ENCODE data around the gene UBTF. TPM values are rescaled to one million over a fixed set of nuclear protein-coding genes. Genes with fewer than 3 reads are reported as not detected.

Gene UBTF, protein sequence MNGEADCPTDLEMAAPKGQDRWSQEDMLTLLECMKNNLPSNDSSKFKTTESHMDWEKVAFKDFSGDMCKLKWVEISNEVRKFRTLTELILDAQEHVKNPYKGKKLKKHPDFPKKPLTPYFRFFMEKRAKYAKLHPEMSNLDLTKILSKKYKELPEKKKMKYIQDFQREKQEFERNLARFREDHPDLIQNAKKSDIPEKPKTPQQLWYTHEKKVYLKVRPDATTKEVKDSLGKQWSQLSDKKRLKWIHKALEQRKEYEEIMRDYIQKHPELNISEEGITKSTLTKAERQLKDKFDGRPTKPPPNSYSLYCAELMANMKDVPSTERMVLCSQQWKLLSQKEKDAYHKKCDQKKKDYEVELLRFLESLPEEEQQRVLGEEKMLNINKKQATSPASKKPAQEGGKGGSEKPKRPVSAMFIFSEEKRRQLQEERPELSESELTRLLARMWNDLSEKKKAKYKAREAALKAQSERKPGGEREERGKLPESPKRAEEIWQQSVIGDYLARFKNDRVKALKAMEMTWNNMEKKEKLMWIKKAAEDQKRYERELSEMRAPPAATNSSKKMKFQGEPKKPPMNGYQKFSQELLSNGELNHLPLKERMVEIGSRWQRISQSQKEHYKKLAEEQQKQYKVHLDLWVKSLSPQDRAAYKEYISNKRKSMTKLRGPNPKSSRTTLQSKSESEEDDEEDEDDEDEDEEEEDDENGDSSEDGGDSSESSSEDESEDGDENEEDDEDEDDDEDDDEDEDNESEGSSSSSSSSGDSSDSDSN
- 179 and 181 TPM in 2 replicates for total RNA-seq
- 130 TPM for total RNA-seq (2013)
- polyA plus RNA-seq = 43.1 and 53.4 TPM in 2 replicates
- polyA minus RNA-seq = 113 and 144 TPM in 2 replicates

GRCh38 chr17:44219616-44220212 lies at the start of gene UBTF:
Gene UBTF (minus strand): TSS chr17:44219675. CDS start chr17:44218229, 1,446 bp downstream.
- peak within 1 kb of the TSS; percentile 55 to 91 (median 87) for H3K4me3 ChIP-seq (ENCODE audit: control extremely low read depth in 1 of 5, extremely low read depth in 1 of 5, insufficient read depth in 1 of 5, low read depth in 2 of 5, low read length in 4 of 5)
- H3K27ac ChIP-seq (ENCODE audit: low read length in 2 of 2) = peak within 1 kb of the TSS; percentile 84 to 87
- no peaks in the 10 kb centered on the region for H3K9me3 ChIP-seq (ENCODE audit: control extremely low read depth in 1 of 3, control insufficient read depth in 2 of 3, insufficient read depth in 1 of 3, low read length in 2 of 3)
- Mint-ChIP-seq H3K4me3 (peak within 1 kb of the TSS; percentile 91), H3K4me1 (peaks cover 44% of the 10 kb centered on the region), H3K27me3 (no peaks in the 10 kb centered on the region), H3K27ac (peak within 1 kb of the TSS; percentile 98), H3K9me3 (ENCODE audit: insufficient read depth) (no peaks in the 10 kb centered on the region)
- H3K9ac ChIP-seq (ENCODE audit: low read length) = peak within 1 kb of the TSS; percentile 82
- no peaks in the 10 kb centered on the region for H4K20me1 ChIP-seq (ENCODE audit: control insufficient read depth, insufficient read depth, low read length, poor library complexity, severe bottlenecking)
- peak; percentile 16 for ATAC-seq (ENCODE audit: low read depth)
- CTCF ChIA-PET = interaction anchor here (1.0 to 5.5 kb wide), 9 partner anchors 9 to 129 kb away, joined by 5 to 62 read pairs (median 8); partner anchors contain the start of genes GRN, HDAC5 and SLC25A39
- peaks cover 41% of the 10 kb centered on the region in 2 donors for H3K4me1 ChIP-seq (ENCODE audit: control insufficient read depth in 2 of 2, insufficient read depth in 2 of 2, low read length in 2 of 2)
- intact Hi-C loops (cut with micrococcal nuclease) = loop anchor here (2.0 kb wide), 1 partner anchor 79 kb away; the partner anchor contains the start of gene HROB
- H3K27me3 ChIP-seq (replicated peaks in 1 of 4; ENCODE audit: control extremely low read depth in 1 of 4, control insufficient read depth in 3 of 4, insufficient read depth in 4 of 4, low read length in 3 of 4) = no peaks in the 10 kb centered on the region
- H2AFZ ChIP-seq (ENCODE audit: insufficient read depth, low read depth, low read length, poor library complexity, severe bottlenecking) = peak within 1 kb of the TSS; percentile 74
- peaks cover 43% of the 10 kb centered on the region for H3K79me2 ChIP-seq (ENCODE audit: control insufficient read depth, insufficient read depth, low read length)
- peak within 1 kb of the TSS; percentile 92 for H3K4me2 ChIP-seq (replicated peaks; ENCODE audit: low read depth, low read length, poor library complexity, severe bottlenecking)
- under 1% methylated on average over 44 of the region's 76 CpGs for WGBS (ENCODE audit: insufficient coverage)
- TF ChIP-seq CTCF (IDR thresholded peaks at IDR 0.05) = peak; percentile 2
- no peak for TF ChIP-seq EZH2 (IDR thresholded peaks at IDR 0.05; ENCODE audit: borderline replicate concordance, insufficient read depth, low read depth, low read length, poor library complexity, severe bottlenecking)
- DNase-seq = no peak
- H3K36me3 ChIP-seq (replicated peaks in 1 of 2; ENCODE audit: control extremely low read depth in 1 of 2, control insufficient read depth in 1 of 2, extremely low read depth in 1 of 2, insufficient read depth in 2 of 2, low read length in 1 of 2) = peaks cover 0 to 14% of the 10 kb centered on the region in 2 experiments
- POLR2A ChIA-PET = interaction anchor here (0.6 to 7.8 kb wide), 15 partner anchors 9 to 135 kb away, joined by 3 to 100 read pairs (median 4); partner anchors contain the start of genes ATXN7L3, GRN, SLC25A39 and TMUB2

Data from B cell (primary cell).